Liver (tissue), 9 donors: Measurements from ENCODE around the gene DBN1. TPM values are rescaled to one million over a fixed set of nuclear protein-coding genes. Genes with fewer than 3 reads are reported as not detected.

Experiments used
- DNase-seq: peaks from one replicate; pipeline ENCODE4 v3.0.0-alpha.2; 2017; ENCODE audit warnings: low spot score
- H3K27ac ChIP-seq, 2 donors: one replicate each; pipeline ENCODE4 v1.7.0; 2013; ENCODE audit warnings: inconsistent platforms in 2 of 2, low read length in 2 of 2, control low read depth in 1 of 2, low read depth in 1 of 2, mild to moderate bottlenecking in 1 of 2
- H3K27me3 ChIP-seq, 4 donors: one replicate each; pipeline versions ENCODE4 v1.6.1 to v1.7.0; 2013; ENCODE audit warnings: low read length in 3 of 4, inconsistent platforms in 1 of 4, mild to moderate bottlenecking in 1 of 4, moderate library complexity in 1 of 4; ENCODE audit not compliant: control insufficient read depth in 4 of 4, insufficient read depth in 4 of 4
- H3K36me3 ChIP-seq, 4 donors: one replicate each; pipeline versions ENCODE4 v1.6.1 to v1.7.0; 2013; ENCODE audit warnings: low read length in 3 of 4, mild to moderate bottlenecking in 3 of 4, low read depth in 1 of 4, moderate library complexity in 1 of 4; ENCODE audit not compliant: control insufficient read depth in 4 of 4, insufficient read depth in 3 of 4
- H3K4me1 ChIP-seq, 4 donors: one replicate each; pipeline versions ENCODE4 v1.6.1 to v1.7.0; 2013; ENCODE audit warnings: low read length in 3 of 4, mild to moderate bottlenecking in 3 of 4, moderate library complexity in 1 of 4; ENCODE audit not compliant: control insufficient read depth in 4 of 4, insufficient read depth in 4 of 4
- H3K4me3 ChIP-seq, 3 donors: one replicate each; pipeline versions ENCODE4 v1.6.1 to v1.7.0; 2013; ENCODE audit warnings: low read length in 3 of 3, control low read depth in 1 of 3, low read depth in 1 of 3, mild to moderate bottlenecking in 1 of 3
- H3K9ac ChIP-seq, 2 donors: one replicate each; pipeline ENCODE4 v1.7.0; 2013; ENCODE audit warnings: low read length in 2 of 2, mild to moderate bottlenecking in 2 of 2, moderate library complexity in 2 of 2, control low read depth in 1 of 2, low read depth in 1 of 2
- H3K9me3 ChIP-seq, 4 donors: one replicate each; pipeline versions ENCODE4 v1.6.1 to v1.7.0; 2013; ENCODE audit warnings: low read length in 3 of 4; ENCODE audit not compliant: control insufficient read depth in 4 of 4
- ATF3 ChIP-seq: IDR thresholded peaks from 2 replicates; pipeline ENCODE4 v1.6.1; 2016; ENCODE audit warnings: antibody characterized with exemption
- FOXA1 ChIP-seq: IDR thresholded peaks from 2 replicates; pipeline ENCODE4 v1.6.1; 2016; ENCODE audit warnings: antibody characterized with exemption
- FOXA2 ChIP-seq: IDR thresholded peaks from 2 replicates; pipeline ENCODE4 v1.6.1; 2016; ENCODE audit warnings: antibody characterized with exemption
- GABPA ChIP-seq, 2 donors: IDR thresholded peaks in 1 of 2; conservative IDR thresholded peaks in 1 of 2; 2 replicates each; pipeline ENCODE4 v1.6.1; 2016; ENCODE audit warnings: antibody characterized with exemption in 2 of 2, mild to moderate bottlenecking in 1 of 2, moderate library complexity in 1 of 2
- HNF4A ChIP-seq, 2 donors: conservative IDR thresholded peaks; 2 replicates each; pipeline ENCODE4 v1.6.1; 2016; ENCODE audit warnings: antibody characterized with exemption in 2 of 2, mild to moderate bottlenecking in 2 of 2
- HNF4G ChIP-seq: IDR thresholded peaks from 2 replicates; pipeline ENCODE4 v1.6.1; 2016; ENCODE audit warnings: antibody characterized with exemption
- NR2F2 ChIP-seq: IDR thresholded peaks from 2 replicates; pipeline ENCODE4 v1.6.1; 2016; ENCODE audit warnings: antibody characterized with exemption
- RAD21 ChIP-seq, 2 donors: IDR thresholded peaks; 2 replicates each; pipeline ENCODE4 v1.6.1; 2016; ENCODE audit warnings: antibody characterized with exemption in 2 of 2, mild to moderate bottlenecking in 2 of 2
- REST ChIP-seq: IDR thresholded peaks from 2 replicates; pipeline ENCODE4 v1.6.1; 2016; ENCODE audit warnings: antibody characterized with exemption, mild to moderate bottlenecking
- RXRA ChIP-seq, 2 donors: IDR thresholded peaks; 2 replicates each; pipeline ENCODE4 v1.6.1; 2017 to 2018; ENCODE audit warnings: antibody characterized with exemption in 2 of 2, mild to moderate bottlenecking in 1 of 2
- SP1 ChIP-seq: IDR thresholded peaks from 2 replicates; pipeline ENCODE4 v1.6.1; 2018; ENCODE audit warnings: antibody characterized with exemption, mild to moderate bottlenecking
- TAF1 ChIP-seq: conservative IDR thresholded peaks from 2 replicates; pipeline ENCODE4 v1.6.1; 2016; ENCODE audit warnings: antibody characterized with exemption, mild to moderate bottlenecking
- YY1 ChIP-seq: IDR thresholded peaks from 2 replicates; pipeline ENCODE4 v1.6.1; 2016; ENCODE audit warnings: antibody characterized with exemption, mild to moderate bottlenecking
- ZBTB33 ChIP-seq: IDR thresholded peaks from 2 replicates; pipeline ENCODE4 v1.6.1; 2016; ENCODE audit warnings: antibody characterized with exemption
- WGBS: extraction: QIAGEN DNeasy Blood & Tissue Kit; methylation state at CpG from one replicate; pipeline ENCODE4 v1.1.7; 2013; 5-methylcytosine and 5-hydroxymethylcytosine counted together
- polyA plus RNA-seq, 2 donors: library from polyadenylated mRNA; stranded (reverse) in 1 of 2; unstranded in 1 of 2; fragments of 200-250 nt in 1 of 2; fragments of >200 nt in 1 of 2; fragmentation: Nextera tagmentation in 1 of 2; extraction: Ambion mirVana in 1 of 2; gene quantifications; one replicate each; pipeline versions ENCODE4 v1.2.1 to v1.2.3, GENCODE V29; 2013 to 2015
- total RNA-seq, 2 donors: library from RNA; depleted of rRNA; stranded (reverse); fragments of >200 nt; gene quantifications; one replicate each; pipeline ENCODE4 v1.2.3, GENCODE V29; 2014
- TF ChIP-seq, protein P1 (sequence below): IDR thresholded peaks from 2 replicates; pipeline ENCODE4 v1.6.1; 2016; ENCODE audit warnings: antibody characterized with exemption
- donor health status: healthy.
- donor health status: healthy.
- donor health status: healthy.
- donor health status: healthy.
- donor health status: healthy.

The DBN1 gene
- total and polyA plus RNA-seq, 4 donors, result 1.5 to 4.9 (median 2.0) TPM

DNA sequence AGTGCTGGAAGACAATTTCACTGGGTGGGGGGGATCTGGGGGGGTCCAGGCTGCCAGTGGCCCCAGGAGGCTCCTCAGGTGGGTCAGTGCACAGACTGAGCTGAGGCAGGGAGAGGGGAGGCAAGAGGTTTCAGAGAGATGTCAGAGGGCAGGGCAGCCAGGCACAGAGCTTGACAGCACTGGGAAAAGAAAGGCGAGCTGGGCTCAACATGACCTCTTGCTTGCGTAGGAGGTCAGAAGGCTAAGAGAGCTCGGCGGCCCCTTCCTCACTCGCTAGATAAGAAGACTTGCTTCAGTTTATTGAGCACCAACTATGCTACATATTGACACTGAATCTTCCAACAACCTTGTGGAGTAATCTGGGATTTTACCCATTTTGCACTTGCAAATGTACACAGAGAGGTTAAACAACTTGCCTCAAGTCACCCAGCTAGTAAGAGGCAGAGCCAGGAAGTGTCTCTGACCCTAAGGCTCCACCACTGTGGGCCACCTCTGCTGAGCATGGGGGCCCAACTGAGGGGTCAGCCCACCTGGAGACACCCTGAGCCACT is 20.4 kb upstream of the DBN1 start:
- Histone ChIP-seq H3K9ac (no peak overlapping the region), H3K4me1 (peaks cover 0 to 17% (median 7%) of the 10 kb centered on the region in 4 donors), H3K9me3 (no peaks in the 10 kb centered on the region), H3K27ac (peak overlapping the region in 1 of 2 donors; percentile 9), H3K36me3 (no peaks in the 10 kb centered on the region), H3K27me3 (no peaks in the 10 kb centered on the region), H3K4me3 (no peak overlapping the region)
- 85% methylated on average over 5 of the region's 5 CpGs for WGBS
- DNase-seq, result no peak
- no peak for TF ChIP-seq YY1
- no peak for TF ChIP-seq HNF4A (conservative IDR thresholded peaks at IDR 0.05)
- TF ChIP-seq HNF4G, result no peak
- no peak for TF ChIP-seq FOXA2
- no peak for TF ChIP-seq TAF1
- TF ChIP-seq ATF3, result no peak
- TF ChIP-seq NR2F2, result no peak

DNA sequence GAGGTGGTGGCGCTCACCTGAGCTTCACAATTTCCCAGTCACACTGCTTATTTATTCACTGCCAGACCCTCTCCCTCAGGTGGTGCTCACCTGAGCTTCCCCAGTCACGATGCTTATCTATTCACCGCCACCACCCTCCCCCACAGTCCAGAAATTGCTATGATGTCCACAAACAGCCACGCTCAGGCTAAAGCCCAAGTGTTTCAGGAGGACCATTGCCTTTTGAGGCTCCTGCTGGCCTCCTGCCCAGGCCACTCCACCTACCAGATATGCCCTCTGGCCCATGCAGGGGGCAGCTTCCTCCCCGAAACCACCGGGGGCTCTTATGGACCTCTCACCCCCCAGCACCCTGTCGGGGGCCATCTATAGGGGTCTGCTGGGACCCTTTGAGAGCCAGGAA is 19.4 kb upstream of the DBN1 start:
- 89% methylated on average over 7 of the region's 7 CpGs for WGBS

GRCh38 chr5:177491983-177492746 is 18.7 kb upstream of the DBN1 start:
- no peak overlapping the region for H3K4me3 ChIP-seq
- H3K9ac ChIP-seq, result no peak overlapping the region
- 97% methylated on average over 54 of the region's 54 CpGs for WGBS
- no peak for TF ChIP-seq GABPA (IDR thresholded peaks at IDR 0.05 in 1 of 2, conservative IDR thresholded peaks at IDR 0.05 in 1 of 2)
- no peak for TF ChIP-seq ZBTB33
- no peak for TF ChIP-seq NR2F2
- TF ChIP-seq, protein P1, sequence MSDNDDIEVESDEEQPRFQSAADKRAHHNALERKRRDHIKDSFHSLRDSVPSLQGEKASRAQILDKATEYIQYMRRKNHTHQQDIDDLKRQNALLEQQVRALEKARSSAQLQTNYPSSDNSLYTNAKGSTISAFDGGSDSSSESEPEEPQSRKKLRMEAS, result no peak
- TF ChIP-seq YY1, result no peak
- no peak for TF ChIP-seq SP1
- TF ChIP-seq FOXA1, result no peak
- TF ChIP-seq ATF3, result no peak
- TF ChIP-seq RAD21 (IDR thresholded peaks at IDR 0.05), result no peak
- TF ChIP-seq HNF4A (conservative IDR thresholded peaks at IDR 0.05), result no peak
- no peak for TF ChIP-seq RXRA (IDR thresholded peaks at IDR 0.05)
- no peak for TF ChIP-seq REST
- TF ChIP-seq FOXA2, result no peak
- peaks cover 0 to 4% (median under 1%) of the 10 kb centered on the region in 4 donors for H3K36me3 ChIP-seq
- H3K27me3 ChIP-seq, result no peaks in the 10 kb centered on the region
- no peak overlapping the region for H3K27ac ChIP-seq
- H3K4me1 ChIP-seq, result peaks cover 0 to 15% (median 3%) of the 10 kb centered on the region in 4 donors
- no peaks in the 10 kb centered on the region for H3K9me3 ChIP-seq
- DNase-seq, result no peak

More for the DNA sequence above, 19.4 kb upstream of the DBN1 start:
- TF ChIP-seq RXRA (IDR thresholded peaks at IDR 0.05), result no peak
- no peak for TF ChIP-seq RAD21 (IDR thresholded peaks at IDR 0.05)
- no peak for DNase-seq
- H3K36me3 ChIP-seq, result peaks cover 0 to 2% (median under 1%) of the 10 kb centered on the region in 4 donors
- no peak overlapping the region for H3K9ac ChIP-seq
- H3K4me1 ChIP-seq, result peaks cover 0 to 17% (median 5%) of the 10 kb centered on the region in 4 donors
- H3K27me3 ChIP-seq, result no peaks in the 10 kb centered on the region
- H3K9me3 ChIP-seq, result no peaks in the 10 kb centered on the region
- H3K4me3 ChIP-seq, result no peak overlapping the region
- no peak overlapping the region for H3K27ac ChIP-seq
